Lower leg skin (tissue), 3 donors: Measurements from ENCODE around the gene CCDC93.

Source experiments
- CTCF ChIP-seq, 3 donors: fragments of 450-650 bp; IDR thresholded peaks; one replicate each; pipeline ENCODE4 v1.5.1; 2016; ENCODE audit warnings: antibody characterized with exemption in 3 of 3, mild to moderate bottlenecking in 3 of 3, moderate library complexity in 2 of 3
- POLR2A ChIP-seq, 2 donors: fragments of 450-650 bp; IDR thresholded peaks; one replicate each; pipeline ENCODE4 v1.6.1; 2016 to 2017; ENCODE audit warnings: antibody characterized with exemption in 2 of 2, mild to moderate bottlenecking in 1 of 2, moderate library complexity in 1 of 2

- TF ChIP-seq POLR2A (IDR thresholded peaks at IDR 0.05) = no peak
- no peak for TF ChIP-seq CTCF (IDR thresholded peaks at IDR 0.05)
These were observed 56.3 kb downstream of the CCDC93 start for GRCh38 chr2:117957616-117958015.
